ENCODE measurements around the gene CELF2.

DNA sequence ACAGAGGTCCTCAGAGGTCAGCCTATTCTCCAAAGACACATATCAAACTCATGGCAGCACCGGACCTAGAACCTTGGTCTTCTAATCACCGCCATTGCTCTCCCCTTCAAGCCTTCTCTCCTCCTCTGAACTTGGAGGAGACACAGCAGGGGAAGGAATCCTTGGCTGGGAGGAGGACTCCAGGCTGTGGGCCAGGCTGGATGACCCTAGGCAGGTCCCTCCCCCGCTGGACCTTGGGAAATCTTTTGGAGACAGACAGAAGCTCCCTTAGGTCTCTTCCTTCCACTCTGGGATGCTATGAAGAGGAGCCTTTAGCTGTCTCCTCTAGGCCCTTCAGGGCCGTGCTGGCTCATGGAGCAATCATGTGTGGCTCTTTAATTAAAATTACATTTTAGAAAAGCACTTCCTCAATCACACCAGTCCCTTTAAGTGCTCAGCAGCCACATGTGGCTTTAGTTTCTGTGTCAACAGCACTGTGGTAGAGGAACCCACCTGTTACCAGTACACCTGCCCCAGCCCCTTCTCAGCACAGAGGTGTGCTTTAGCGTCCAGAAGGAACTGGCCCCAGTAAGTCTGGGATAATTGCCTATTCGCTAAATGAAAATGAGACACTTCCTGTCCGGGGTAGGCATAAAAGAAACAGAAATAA is 238.2 kb downstream of the CELF2 start:
- TF ChIP-seq, protein P1, sequence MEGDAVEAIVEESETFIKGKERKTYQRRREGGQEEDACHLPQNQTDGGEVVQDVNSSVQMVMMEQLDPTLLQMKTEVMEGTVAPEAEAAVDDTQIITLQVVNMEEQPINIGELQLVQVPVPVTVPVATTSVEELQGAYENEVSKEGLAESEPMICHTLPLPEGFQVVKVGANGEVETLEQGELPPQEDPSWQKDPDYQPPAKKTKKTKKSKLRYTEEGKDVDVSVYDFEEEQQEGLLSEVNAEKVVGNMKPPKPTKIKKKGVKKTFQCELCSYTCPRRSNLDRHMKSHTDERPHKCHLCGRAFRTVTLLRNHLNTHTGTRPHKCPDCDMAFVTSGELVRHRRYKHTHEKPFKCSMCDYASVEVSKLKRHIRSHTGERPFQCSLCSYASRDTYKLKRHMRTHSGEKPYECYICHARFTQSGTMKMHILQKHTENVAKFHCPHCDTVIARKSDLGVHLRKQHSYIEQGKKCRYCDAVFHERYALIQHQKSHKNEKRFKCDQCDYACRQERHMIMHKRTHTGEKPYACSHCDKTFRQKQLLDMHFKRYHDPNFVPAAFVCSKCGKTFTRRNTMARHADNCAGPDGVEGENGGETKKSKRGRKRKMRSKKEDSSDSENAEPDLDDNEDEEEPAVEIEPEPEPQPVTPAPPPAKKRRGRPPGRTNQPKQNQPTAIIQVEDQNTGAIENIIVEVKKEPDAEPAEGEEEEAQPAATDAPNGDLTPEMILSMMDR (IDR thresholded peaks at IDR 0.05; ENCODE audit: insufficient read depth, low read length, poor library complexity, severe bottlenecking) = no peak
- TF ChIP-seq EZH2phosphoT487 (conservative IDR thresholded peaks at IDR 0.05; ENCODE audit: low read length) = no peak

All from SU-DHL-6 (cell line).